ENCODE measurements around the gene ENTREP3.
"Not testable (repeated sequence)": the region's sequence is repeated elsewhere in the genome, so short reads cannot be mapped to it uniquely, and the experiment has no call there.

ENTREP3 gene

GRCh38 chr1:155235375-155235774 is 19.9 kb downstream of the ENTREP3 start:
- DNase-seq; H3K9me3 ChIP-seq (ENCODE audit: control extremely low read depth in 1 of 5, control insufficient read depth in 4 of 5, insufficient read depth in 2 of 5, low read depth in 1 of 5, low read length in 4 of 5); H3K27ac ChIP-seq (ENCODE audit: insufficient read depth in 1 of 2, low read depth in 1 of 2, low read length in 2 of 2, poor library complexity in 1 of 2, severe bottlenecking in 2 of 2); H3K4me3 ChIP-seq (ENCODE audit: control insufficient read depth in 1 of 7, extremely low read depth in 1 of 7, insufficient read depth in 4 of 7, low read depth in 2 of 7, low read length in 6 of 7); H3K27me3 ChIP-seq (replicated peaks in 2 of 5; ENCODE audit: control insufficient read depth in 4 of 5, insufficient read depth in 5 of 5, low read length in 4 of 5); H3K4me1 ChIP-seq (ENCODE audit: control extremely low read depth in 1 of 4, control insufficient read depth in 4 of 4, insufficient read depth in 4 of 4, low read length in 3 of 4); POLR2A ChIA-PET: not testable (repeated sequence)
- CTCF ChIA-PET: interaction anchor here (0.7 kb wide), 1 partner anchor 15 kb away, joined by 3 read pairs; no protein-coding TSS in a partner anchor
- 94% methylated on average over 3 of the region's 9 CpGs for WGBS (ENCODE audit: insufficient coverage)
- peaks cover 6 to 32% (median 16%) of the 10 kb centered on the region in 4 experiments for H3K36me3 ChIP-seq (ENCODE audit: control insufficient read depth in 4 of 4, insufficient read depth in 4 of 4, low read length in 3 of 4)

GRCh38 chr1:155233502-155233901 is 21.8 kb downstream of the ENTREP3 start:
- H3K36me3 ChIP-seq (ENCODE audit: control insufficient read depth in 4 of 4, insufficient read depth in 4 of 4, low read length in 3 of 4): peaks cover 6 to 27% (median 12%) of the 10 kb centered on the region in 4 experiments
- WGBS (ENCODE audit: insufficient coverage): 78% methylated on average over 1 of the region's 5 CpGs
- H3K4me1 ChIP-seq (ENCODE audit: control extremely low read depth in 1 of 4, control insufficient read depth in 4 of 4, insufficient read depth in 4 of 4, low read length in 3 of 4); H3K27ac ChIP-seq (ENCODE audit: insufficient read depth in 1 of 2, low read depth in 1 of 2, low read length in 2 of 2, poor library complexity in 1 of 2, severe bottlenecking in 2 of 2); POLR2A ChIA-PET; CTCF ChIA-PET; H3K9me3 ChIP-seq (ENCODE audit: control extremely low read depth in 1 of 5, control insufficient read depth in 4 of 5, insufficient read depth in 2 of 5, low read depth in 1 of 5, low read length in 4 of 5); H3K27me3 ChIP-seq (replicated peaks in 2 of 5; ENCODE audit: control insufficient read depth in 4 of 5, insufficient read depth in 5 of 5, low read length in 4 of 5); DNase-seq; H3K4me3 ChIP-seq (ENCODE audit: control insufficient read depth in 1 of 7, extremely low read depth in 1 of 7, insufficient read depth in 4 of 7, low read depth in 2 of 7, low read length in 6 of 7): not testable (repeated sequence)

- H3K27ac ChIP-seq (ENCODE audit: insufficient read depth in 1 of 2, low read depth in 1 of 2, low read length in 2 of 2, poor library complexity in 1 of 2, severe bottlenecking in 2 of 2); H3K27me3 ChIP-seq (replicated peaks in 2 of 5; ENCODE audit: control insufficient read depth in 4 of 5, insufficient read depth in 5 of 5, low read length in 4 of 5); H3K9me3 ChIP-seq (ENCODE audit: control extremely low read depth in 1 of 5, control insufficient read depth in 4 of 5, insufficient read depth in 2 of 5, low read depth in 1 of 5, low read length in 4 of 5); POLR2A ChIA-PET; H3K4me3 ChIP-seq (ENCODE audit: control insufficient read depth in 1 of 7, extremely low read depth in 1 of 7, insufficient read depth in 4 of 7, low read depth in 2 of 7, low read length in 6 of 7); H3K4me1 ChIP-seq (ENCODE audit: control extremely low read depth in 1 of 4, control insufficient read depth in 4 of 4, insufficient read depth in 4 of 4, low read length in 3 of 4); DNase-seq: not testable (repeated sequence)
- H3K36me3 ChIP-seq (ENCODE audit: control insufficient read depth in 4 of 4, insufficient read depth in 4 of 4, low read length in 3 of 4): peaks cover 5 to 19% (median 8%) of the 10 kb centered on the region in 4 experiments
- WGBS (ENCODE audit: insufficient coverage): 87% methylated on average over 6 of the region's 13 CpGs
- CTCF ChIA-PET: interaction anchor here (1.1 kb wide), 1 partner anchor 25 kb away, joined by 5 read pairs; no protein-coding TSS in a partner anchor
Observed at GRCh38 chr1:155232001-155232978, 23.0 kb downstream of the ENTREP3 start.

DNA sequence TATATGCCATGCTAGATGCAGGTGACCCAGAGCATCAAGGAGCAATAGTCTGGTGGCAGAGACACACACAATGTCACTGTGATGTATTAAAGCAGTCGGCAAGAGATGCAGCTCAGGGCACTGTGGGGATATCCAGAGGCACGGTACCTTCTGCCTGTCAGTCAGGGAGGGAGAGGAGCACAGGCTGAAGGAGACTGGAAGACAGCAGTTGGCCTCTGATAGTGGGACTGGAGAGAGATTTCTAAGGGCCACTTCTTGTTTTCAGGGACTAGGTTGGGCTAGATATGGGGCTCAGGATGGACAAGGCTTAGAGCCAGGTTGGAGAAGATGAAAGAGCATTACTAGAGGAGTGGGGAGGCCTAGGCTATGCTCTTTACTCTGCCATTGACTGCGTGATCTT is 24.0 kb downstream of the ENTREP3 start:
- peaks cover under 1 to 14% (median 13%) of the 10 kb centered on the region in 4 experiments for H3K4me1 ChIP-seq (ENCODE audit: control extremely low read depth in 1 of 4, control insufficient read depth in 4 of 4, insufficient read depth in 4 of 4, low read length in 3 of 4)
- H3K4me3 ChIP-seq (ENCODE audit: control insufficient read depth in 1 of 7, extremely low read depth in 1 of 7, insufficient read depth in 4 of 7, low read depth in 2 of 7, low read length in 6 of 7); H3K27me3 ChIP-seq (replicated peaks in 2 of 5; ENCODE audit: control insufficient read depth in 4 of 5, insufficient read depth in 5 of 5, low read length in 4 of 5); H3K27ac ChIP-seq (ENCODE audit: insufficient read depth in 1 of 2, low read depth in 1 of 2, low read length in 2 of 2, poor library complexity in 1 of 2, severe bottlenecking in 2 of 2); H3K9me3 ChIP-seq (ENCODE audit: control extremely low read depth in 1 of 5, control insufficient read depth in 4 of 5, insufficient read depth in 2 of 5, low read depth in 1 of 5, low read length in 4 of 5); H3K36me3 ChIP-seq (ENCODE audit: control insufficient read depth in 4 of 4, insufficient read depth in 4 of 4, low read length in 3 of 4); DNase-seq; POLR2A ChIA-PET: not testable (repeated sequence)
- CTCF ChIA-PET: interaction anchor here (1.2 kb wide), 1 partner anchor 12 kb away, joined by 3 read pairs; no protein-coding TSS in a partner anchor
- 89% methylated on average over 3 of the region's 3 CpGs for WGBS (ENCODE audit: insufficient coverage)

DNA sequence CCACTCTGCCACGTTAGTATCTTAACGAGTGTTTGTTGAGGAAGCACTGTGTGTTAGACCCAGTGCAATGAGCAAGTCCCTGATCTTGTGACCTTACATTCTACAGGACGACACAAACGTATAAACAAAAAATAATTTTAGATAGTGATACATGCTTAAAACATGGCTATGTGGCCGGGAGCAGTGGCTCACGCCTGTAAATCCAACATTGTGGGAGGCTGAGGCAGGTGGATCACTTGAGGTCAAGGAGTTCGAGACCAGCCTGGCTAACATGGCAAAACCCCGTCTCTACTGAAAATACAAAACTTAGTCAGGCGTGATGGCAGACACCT is 27.2 kb downstream of the ENTREP3 start:
- CTCF ChIA-PET: interaction anchor here (0.6 to 6.9 kb wide), 9 partner anchors 16 to 104 kb away, joined by 3 to 68 read pairs (median 6); partner anchors contain the start of genes KRTCAP2, MTX1, THBS3 and TRIM46
- POLR2A ChIA-PET: interaction anchor here (1.9 to 2.2 kb wide), 2 partner anchors 16 to 19 kb away, joined by 8 to 9 read pairs; partner anchors contain the start of gene MTX1
- WGBS (ENCODE audit: insufficient coverage): 69% methylated on average over 7 of the region's 9 CpGs
- Histone ChIP-seq H3K27ac (ENCODE audit: insufficient read depth in 1 of 2, low read depth in 1 of 2, low read length in 2 of 2, poor library complexity in 1 of 2, severe bottlenecking in 2 of 2) (peak overlapping the region in 1 of 2 experiments; percentile 80), H3K27me3 (replicated peaks in 2 of 5; ENCODE audit: control insufficient read depth in 4 of 5, insufficient read depth in 5 of 5, low read length in 4 of 5) (no peaks in the 10 kb centered on the region), H3K36me3 (ENCODE audit: control insufficient read depth in 4 of 4, insufficient read depth in 4 of 4, low read length in 3 of 4) (peaks cover 0 to 4% (median 0%) of the 10 kb centered on the region in 4 experiments), H3K4me3 (ENCODE audit: control insufficient read depth in 1 of 7, extremely low read depth in 1 of 7, insufficient read depth in 4 of 7, low read depth in 2 of 7, low read length in 6 of 7) (peak overlapping the region in 5 of 7 experiments; percentile 68 to 85 (median 76)), H3K4me1 (ENCODE audit: control extremely low read depth in 1 of 4, control insufficient read depth in 4 of 4, insufficient read depth in 4 of 4, low read length in 3 of 4) (peaks cover 8 to 40% (median 33%) of the 10 kb centered on the region in 4 experiments), H3K9me3 (ENCODE audit: control extremely low read depth in 1 of 5, control insufficient read depth in 4 of 5, insufficient read depth in 2 of 5, low read depth in 1 of 5, low read length in 4 of 5) (no peaks in the 10 kb centered on the region)
- DNase-seq: no peak

DNA sequence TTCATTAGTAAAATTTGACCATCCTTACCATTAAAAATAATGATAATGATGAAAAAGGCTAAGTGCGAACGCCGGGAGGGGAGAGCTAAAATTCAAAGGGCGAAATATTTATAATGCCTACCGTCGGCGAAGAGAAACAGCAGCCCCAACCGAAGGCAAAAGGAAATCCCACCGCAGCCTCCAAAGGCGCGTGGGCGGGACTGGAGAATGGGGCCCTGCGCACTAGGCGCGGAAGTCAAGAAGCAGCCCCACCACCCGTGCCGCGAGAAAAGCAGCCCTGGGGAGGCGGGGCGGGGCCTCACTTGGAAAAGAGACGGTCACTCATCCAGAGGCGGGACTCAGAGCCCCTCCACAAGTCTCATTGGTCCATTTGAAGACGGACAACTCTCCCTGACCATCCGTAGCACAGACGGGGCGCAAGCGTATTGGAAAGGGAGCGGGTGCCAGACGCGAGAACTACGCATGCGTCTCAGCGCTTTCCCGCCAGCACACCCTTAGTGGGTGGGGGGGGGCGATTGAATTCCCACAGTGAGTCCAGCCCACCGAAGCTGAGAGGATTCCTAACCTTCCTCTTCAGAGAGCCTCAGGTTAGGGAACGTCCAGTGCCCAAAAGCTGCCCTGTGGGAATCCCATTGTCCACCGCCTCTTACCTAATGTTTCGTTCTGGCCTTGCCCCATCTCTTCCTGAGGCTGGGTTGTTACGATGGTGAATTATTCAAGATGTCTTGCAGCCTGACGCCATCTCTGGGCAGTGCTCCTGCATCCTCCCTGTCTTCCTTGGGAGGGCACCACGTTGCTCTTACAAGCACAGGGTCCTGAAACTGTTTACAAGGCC is 27.8 kb downstream of the ENTREP3 start:
- Histone ChIP-seq H3K9me3 (ENCODE audit: control extremely low read depth in 1 of 5, control insufficient read depth in 4 of 5, insufficient read depth in 2 of 5, low read depth in 1 of 5, low read length in 4 of 5) (no peaks in the 10 kb centered on the region), H3K4me3 (ENCODE audit: control insufficient read depth in 1 of 7, extremely low read depth in 1 of 7, insufficient read depth in 4 of 7, low read depth in 2 of 7, low read length in 6 of 7) (peak overlapping the region in 6 of 7 experiments; percentile 68 to 85 (median 76)), H3K36me3 (ENCODE audit: control insufficient read depth in 4 of 4, insufficient read depth in 4 of 4, low read length in 3 of 4) (peaks cover 0 to 4% (median 0%) of the 10 kb centered on the region in 4 experiments), H3K27ac (ENCODE audit: insufficient read depth in 1 of 2, low read depth in 1 of 2, low read length in 2 of 2, poor library complexity in 1 of 2, severe bottlenecking in 2 of 2) (peak overlapping the region; percentile 74 to 85), H3K4me1 (ENCODE audit: control extremely low read depth in 1 of 4, control insufficient read depth in 4 of 4, insufficient read depth in 4 of 4, low read length in 3 of 4) (peaks cover 8 to 43% (median 37%) of the 10 kb centered on the region in 4 experiments), H3K27me3 (replicated peaks in 2 of 5; ENCODE audit: control insufficient read depth in 4 of 5, insufficient read depth in 5 of 5, low read length in 4 of 5) (no peaks in the 10 kb centered on the region)
- WGBS (ENCODE audit: insufficient coverage): under 1% methylated on average over 37 of the region's 42 CpGs
- CTCF ChIA-PET: interaction anchor here (1.0 to 6.9 kb wide), 12 partner anchors 16 to 136 kb away, joined by 3 to 68 read pairs (median 5); partner anchors contain the start of genes KRTCAP2, MTX1, THBS3 and TRIM46
- peak; percentile 96 to 100 (median 99) for DNase-seq
- POLR2A ChIA-PET: interaction anchor here (1.3 to 2.2 kb wide), 3 partner anchors 17 to 52 kb away, joined by 3 to 9 read pairs (median 8); partner anchors contain the start of gene MTX1
